Dermis microvascular lymphatic vessel endothelial cell (primary cell): ENCODE measurements around the gene WSB1. TPM values are rescaled to one million over a fixed set of nuclear protein-coding genes. Genes with fewer than 3 reads are reported as not detected.
"Not testable (repeated sequence)": the region's sequence is repeated elsewhere in the genome, so short reads cannot be mapped to it uniquely, and the experiment has no call there.

Source experiments
- DNase-seq, 2 donors: peaks; one replicate each; pipeline versions ENCODE4 v3.0.0 to v3.0.0-alpha.2; 2010; ENCODE audit warnings: low read depth in 2 of 2
- total RNA-seq: library from RNA; depleted of rRNA; stranded (reverse); fragments of >200 nt; gene quantifications from 2 replicates; pipeline ENCODE4 v1.2.1, GENCODE V29; 2014

WSB1 gene, protein sequence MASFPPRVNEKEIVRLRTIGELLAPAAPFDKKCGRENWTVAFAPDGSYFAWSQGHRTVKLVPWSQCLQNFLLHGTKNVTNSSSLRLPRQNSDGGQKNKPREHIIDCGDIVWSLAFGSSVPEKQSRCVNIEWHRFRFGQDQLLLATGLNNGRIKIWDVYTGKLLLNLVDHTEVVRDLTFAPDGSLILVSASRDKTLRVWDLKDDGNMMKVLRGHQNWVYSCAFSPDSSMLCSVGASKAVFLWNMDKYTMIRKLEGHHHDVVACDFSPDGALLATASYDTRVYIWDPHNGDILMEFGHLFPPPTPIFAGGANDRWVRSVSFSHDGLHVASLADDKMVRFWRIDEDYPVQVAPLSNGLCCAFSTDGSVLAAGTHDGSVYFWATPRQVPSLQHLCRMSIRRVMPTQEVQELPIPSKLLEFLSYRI
- total RNA-seq, result 257 and 821 TPM in 2 replicates

DNA sequence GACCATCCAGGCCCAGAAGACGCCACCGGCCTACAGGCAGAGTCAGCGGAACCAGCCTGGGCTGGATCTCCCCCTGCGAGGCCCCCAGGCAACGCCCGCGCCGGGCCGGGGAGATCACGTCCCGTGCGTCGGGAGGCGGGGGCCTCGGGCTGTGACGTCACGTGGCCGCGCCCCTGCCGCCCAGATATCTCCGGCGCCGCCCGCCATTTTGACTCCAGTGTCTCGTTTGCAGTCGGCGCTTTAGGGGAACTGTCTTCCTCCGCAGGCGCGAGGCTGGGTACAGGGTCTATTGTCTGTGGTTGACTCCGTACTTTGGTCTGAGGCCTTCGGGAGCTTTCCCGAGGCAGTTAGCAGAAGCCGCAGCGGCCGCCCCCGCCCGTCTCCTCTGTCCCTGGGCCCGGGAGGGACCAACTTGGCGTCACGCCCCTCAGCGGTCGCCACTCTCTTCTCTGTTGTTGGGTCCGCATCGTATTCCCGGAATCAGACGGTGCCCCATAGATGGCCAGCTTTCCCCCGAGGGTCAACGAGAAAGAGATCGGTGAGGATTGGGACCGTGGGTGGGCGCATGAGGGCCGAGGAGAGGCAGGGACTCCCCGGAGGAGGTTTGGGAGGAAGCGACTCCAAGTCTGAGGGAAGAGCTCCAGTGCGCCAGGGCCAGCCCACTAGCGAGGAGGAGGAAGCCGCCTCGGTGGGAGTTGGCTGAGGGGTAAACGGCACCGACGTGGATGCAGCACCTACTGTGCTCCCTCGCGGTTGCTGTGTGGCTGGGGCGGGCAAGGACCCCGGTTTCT lies at the start of gene WSB1:
Gene WSB1 (plus strand): TSS at position 217 of the 791 bp plus-strand sequence. CDS start 282 bp downstream, at position 499.
- peak; percentile 74 to 91 for DNase-seq

DNA sequence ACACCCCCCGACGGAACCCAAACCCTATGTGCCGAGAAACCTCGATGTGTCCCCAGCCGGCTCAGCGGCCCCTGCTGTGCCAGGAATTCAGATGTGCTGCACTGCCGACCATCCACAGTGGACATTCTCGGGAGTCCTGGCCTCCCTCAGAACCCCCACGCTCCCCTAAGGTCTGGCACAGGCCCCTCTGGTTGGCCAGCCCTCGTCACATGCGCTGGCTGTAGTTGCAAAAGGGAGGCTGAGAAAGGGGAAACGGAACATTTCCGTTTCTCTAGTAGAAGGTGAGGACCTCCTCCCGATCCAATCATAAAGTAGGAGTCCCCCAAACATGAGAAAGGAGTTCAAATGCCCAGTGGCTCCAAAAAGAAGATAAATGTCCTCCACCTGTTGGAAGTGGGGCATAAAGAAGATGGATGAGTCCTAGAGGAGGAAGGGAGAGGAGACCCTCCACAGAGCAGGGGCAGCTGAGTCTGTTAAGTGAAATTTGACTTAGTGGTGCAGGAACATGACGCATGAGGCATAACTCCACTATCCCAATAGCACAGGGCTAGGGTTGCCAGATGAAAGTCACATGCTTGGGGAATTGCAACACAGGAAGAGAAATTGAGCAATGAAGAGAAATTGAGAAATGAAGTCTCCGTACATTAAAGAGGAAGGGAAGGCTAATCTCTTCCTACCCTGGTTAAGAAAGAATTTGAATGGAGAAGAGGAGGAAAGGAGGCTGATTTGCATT lies 49.3 kb upstream of the WSB1 start:
- peak; percentile 66 to 92 for DNase-seq

DNA sequence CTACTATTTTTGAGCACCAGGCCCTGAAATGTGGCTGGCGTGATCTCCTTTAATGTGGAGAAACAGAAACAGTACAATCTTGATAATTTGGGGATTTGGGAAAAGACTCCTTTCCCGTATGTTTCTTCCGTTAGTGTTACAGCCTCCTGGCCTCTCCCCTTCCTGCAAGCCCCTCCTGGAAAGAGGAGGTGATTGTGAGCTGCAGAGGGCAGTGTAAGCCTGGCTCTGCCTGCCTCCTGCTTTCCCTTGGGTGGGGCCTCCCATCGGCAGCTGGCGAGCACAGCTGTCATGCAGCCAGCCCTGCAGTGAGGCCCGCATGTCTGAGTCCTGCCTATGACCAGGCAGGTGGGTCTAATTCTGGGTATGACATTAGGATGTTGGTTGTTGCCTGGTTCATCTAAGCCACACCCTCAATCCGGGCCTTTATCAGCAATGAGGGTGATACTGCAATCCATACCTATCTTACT lies 48.7 kb upstream of the WSB1 start:
- DNase-seq, result peak; percentile 91 to 92

DNA sequence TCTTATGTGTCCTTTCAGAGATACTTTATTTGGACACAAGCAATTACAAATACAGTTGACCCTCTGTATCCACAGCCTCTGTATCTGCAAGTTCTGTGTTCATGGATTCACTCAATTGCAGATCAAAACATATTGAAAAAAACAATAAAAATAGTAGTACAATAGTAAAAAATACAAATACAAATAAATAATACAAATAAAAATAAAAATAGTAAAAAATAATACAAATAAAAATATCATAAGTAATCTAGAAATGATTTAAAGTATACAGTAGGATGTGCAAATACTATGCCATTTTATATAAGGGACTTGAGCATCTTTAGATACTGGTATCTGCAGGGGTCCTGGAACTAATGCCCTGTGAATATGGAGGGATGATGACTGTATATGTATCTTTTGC lies 47.4 kb upstream of the WSB1 start:
- DNase-seq, result no peak

DNA sequence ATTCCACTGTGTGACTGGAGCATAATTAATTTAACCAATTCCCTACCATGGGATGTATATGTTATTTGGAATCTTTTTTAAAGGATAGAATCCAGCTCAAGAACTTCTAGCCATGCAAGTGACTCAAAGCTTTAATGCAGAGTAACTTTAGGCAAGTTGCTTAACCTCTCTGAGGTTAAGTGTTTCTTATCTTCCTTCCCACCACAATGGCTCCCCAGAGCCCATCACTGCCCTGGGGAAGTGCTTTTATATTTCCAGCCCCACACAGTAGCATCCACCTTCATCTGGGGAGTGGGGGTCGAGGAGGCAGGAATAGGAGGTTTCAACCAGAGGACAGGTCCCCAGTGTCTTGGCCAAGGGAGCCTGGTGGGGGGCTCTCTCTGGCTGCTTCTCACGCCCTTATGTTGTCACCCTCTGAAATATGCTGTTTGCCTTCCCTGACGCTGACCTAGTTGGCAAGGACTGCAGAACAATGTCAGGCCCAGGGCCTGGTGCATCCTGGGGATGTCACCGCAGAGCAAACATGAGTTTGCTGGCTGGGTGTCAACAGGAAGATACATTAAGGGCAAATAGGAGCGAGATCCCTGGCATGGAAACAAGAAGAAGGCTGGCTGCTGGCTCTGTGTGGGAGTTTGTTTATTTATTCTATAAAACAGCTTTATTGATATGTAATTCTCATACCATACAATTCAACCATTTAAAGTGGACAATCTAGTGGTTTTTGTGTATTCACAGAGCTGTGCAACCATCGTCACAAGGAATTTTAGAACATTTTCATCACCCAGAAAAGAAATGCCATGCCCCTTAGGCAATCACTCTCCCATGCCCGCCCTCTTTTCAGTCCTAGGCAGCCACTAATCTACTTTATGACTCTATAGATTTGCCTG lies 46.6 kb upstream of the WSB1 start:
- peak; percentile 96 to 98 for DNase-seq

DNA sequence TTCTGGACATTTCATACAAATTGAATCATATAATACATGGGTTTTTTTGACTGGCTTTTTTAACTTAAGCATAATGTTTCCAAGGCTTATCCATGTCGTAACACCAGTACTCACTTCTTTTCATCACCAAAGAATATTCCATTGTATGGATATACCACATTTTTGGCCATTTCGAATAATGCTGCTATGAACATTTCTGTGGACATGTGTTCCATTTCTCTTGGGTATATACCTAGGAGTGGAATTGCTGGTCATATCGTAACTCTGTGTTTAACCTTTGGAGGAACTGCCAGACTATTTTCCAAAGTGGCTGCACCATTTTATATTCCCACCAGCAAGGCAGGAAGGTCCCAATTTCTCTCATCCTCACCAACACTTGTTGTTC lies 46.0 kb upstream of the WSB1 start:
- DNase-seq, result no peak

DNA sequence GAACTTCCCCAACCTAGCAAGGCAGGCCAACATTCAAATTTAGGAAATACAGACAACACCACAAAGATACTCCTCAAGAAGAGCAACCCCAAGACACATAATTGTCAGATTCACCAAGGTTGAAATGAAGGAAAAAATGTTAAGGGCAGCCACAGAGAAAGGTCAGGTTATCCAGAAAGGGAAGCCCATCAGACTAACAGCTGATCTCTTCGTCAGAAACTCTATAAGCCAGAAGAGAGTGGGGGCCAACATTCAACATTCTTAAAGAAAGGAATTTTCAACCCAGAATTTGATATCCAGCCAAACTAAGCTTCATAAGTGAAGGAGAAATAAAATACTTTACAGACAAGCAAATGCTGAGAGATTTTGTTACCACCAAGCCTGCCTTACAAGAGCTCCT lies 43.1 kb upstream of the WSB1 start:
- not testable (repeated sequence) for DNase-seq

DNA sequence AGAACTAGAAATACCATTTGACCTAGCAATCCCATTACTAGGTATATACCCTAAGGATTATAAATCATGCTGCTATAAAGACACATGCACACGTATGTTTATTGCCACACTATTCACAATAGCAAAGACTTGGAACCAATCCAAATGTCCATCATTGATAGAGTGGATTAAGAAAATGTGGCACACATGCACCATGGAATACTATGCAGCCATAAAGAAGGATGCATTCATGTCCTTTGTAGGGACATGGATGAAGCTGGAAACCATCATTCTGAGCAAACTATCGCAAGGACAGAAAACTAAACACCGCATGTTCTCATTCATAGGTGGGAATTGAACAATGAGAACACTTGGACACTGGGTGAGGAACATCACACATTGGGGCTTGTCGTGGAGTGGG lies 39.1 kb upstream of the WSB1 start:
- DNase-seq, result not testable (repeated sequence)

DNA sequence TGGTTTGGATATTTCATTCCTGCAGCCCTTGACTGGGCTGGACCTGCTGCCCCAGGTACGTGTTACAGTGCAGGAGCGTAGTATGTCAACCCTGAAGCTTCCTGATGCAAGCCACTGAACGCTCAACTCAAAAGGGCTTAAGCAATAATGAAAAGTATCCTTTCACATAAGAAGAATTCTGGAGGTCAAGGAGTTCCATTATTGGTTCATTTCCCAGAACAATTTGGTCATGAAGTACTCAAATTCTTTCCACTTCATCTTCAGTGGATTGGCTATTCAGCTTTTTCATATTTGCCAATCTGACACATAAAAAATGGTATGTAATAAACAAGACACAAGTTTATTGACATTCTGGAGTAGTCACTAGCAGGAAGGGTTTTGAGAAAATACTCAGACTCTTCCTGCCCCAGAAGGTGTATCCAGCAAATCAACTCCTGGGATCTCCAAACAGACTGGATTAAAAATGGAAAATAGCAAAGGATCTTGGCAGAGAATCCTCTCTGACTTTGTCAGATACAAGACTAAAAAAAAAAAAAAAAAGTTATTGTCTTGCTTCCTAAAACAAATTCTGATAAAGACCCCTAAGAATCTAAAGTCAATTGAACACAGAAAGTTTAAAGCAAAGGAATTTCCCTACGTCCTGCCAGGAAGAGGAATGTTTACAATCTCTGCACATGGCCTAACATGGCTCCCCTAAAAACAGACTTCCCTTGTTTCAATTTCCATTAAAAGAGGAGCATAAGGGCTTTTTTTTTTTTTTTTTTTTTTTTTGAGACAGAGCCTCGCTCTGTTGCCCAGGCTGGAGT lies 37.5 kb upstream of the WSB1 start:
- DNase-seq, result peak in 1 of 2 donors; percentile 86

DNA sequence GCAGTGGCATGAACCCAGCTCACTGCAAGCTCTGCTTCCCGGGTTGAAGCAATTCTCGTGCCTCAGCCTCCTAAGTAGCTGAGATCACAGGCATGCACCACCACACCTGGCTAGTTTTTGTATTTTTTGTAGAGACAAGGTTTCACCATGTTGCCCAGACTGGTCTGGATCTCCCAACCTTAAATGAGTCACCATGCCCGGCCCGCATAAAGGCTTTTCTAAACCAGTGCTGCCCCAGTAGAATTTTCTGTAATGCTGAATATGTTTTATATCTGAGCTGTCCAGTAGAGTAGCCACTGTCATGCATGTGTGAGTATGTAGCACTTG lies 36.9 kb upstream of the WSB1 start:
- DNase-seq, result peak in 1 of 2 donors; percentile 72

DNA sequence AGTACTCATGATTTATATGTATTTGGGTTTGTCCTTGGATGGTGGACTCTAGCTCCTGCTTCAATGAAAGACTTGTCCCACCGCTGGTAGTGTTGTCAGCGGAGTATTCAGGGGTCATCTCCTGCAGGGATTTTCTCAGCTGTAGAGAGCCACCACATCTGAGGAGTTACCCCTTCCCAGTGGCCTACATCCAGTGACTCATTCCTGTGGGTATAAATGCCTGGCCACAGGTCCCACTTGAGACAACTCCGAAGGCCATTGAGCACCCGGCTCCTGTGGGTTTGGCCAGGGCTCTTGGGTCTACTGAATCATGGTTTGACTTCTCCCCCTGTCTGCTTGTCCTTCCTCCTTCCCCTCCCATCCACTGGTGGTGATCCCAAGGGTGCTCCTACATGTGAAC lies 34.6 kb upstream of the WSB1 start:
- DNase-seq, result no peak

DNA sequence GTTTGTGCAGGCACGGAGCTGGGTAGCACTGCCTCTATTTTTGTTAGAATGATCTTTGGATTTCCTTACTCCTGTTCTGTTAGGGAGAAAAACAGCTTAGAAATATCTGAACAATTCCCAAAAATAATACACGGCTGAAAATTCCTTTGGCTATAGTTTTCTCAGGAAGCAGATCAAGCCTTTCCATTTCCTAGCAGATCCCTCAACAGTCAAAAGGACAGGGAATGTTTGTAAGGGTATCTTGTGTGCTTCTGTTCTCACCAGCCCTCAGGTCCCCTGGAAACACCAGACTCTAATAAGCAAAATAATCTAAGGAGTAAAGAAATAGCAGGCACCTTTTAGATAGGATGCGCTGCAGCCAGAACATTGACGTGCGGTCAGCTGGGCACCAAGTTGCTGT lies 30.5 kb upstream of the WSB1 start:
- peak in 1 of 2 donors; percentile 91 for DNase-seq

DNA sequence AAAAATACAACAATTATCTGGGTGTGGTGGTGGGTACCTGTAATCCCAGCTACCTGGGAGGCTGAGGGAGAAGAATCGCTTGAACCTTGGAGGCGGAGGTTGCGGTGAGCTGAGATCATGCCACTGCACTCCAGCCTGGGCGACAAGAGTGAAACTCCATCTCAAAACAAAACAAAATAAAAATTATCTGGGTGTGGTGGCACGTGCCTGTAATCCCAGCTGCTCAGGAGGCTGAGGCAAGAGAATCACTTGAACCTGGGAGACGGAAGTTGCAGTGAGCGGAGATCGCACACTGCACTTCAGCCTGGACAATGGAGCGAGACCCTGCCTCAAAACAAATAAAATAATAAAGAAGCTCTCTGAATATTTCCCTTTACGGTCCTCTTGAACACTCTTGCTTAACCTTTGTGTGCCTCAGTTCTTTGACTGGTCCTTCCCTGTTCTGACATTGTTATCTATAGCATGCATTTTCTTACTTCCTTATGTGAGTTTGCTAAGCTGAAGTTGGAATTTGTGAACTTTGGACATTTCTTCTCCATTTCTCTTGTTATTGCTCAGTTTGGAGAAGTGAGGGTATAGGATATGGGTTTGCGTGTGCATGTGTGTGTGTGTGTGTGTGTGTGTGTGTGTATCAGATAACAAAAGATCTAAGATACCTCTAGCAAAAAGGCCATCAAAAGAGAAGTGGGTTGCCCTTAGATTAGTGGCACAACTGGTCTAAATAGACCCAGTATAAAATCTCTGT lies 29.7 kb upstream of the WSB1 start:
- DNase-seq, result no peak

DNA sequence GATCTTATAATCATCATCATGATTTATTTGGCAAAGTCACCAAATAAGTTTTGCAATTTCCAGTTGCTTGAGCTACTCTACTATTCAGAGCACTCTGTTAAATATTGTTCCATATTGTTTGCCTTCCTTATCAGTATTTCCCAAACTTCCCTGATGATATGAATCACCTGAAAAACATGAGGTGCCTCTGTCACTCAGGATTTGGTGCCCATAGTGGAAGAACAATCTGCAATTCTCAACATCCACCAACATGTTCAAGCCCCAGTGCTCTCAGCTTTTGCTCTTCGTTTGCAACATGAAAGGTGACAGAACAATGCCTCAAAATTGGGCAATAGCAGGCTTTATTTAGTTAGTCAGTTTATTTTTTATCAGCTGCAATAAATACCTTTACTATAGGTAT lies 28.6 kb upstream of the WSB1 start:
- DNase-seq, result peak; percentile 95 to 97

DNA sequence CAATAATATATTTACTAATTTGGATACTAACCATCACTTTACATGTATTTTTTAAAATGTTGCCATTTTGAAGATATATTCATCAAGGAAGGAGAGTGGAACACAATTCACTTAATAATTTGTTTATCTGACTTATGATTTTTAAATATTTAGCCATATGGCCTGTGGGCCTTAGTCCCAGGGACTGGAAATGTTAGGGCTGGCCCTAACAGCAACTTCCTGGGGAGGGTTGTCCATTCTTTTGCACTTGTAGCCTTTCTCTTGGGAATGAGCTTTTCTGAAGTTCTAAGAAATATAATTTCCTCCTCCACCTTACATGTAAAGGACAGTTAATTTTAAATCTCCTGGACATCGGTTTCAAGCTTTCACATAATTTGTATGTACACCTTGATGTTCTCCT lies 27.7 kb upstream of the WSB1 start:
- DNase-seq, result no peak

DNA sequence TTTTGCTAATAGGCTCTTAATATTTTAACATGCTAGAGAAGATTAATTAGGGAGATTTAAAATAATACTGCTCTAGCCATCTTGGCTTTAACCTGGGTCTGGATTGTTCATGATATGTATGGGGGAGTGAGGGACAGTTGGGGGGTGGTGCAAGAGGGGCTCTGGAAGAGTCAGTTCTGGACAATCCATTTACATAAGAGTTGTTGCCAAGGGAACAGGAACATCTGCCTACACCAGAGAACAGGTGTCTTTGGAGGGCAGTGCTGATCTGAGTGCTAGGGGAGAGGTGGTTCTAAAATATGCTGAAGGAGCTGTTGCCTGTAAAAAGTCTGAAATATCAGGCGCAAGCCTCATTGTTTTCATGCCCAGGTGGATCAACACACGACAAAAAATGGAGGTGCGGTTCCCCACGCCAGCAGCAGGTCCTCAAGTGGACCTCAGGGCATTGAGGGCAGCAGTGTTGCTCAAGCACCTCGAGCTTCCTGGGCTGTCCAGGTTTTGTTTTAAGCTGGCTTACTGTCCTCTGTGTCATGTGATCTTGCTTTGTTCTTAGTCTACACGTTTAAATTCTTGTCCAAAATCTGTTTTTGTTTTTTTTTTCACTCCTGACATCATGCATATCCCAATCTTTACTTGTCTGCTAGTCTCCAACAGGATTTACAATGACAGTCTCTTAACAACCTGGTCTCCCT lies 25.4 kb upstream of the WSB1 start:
- DNase-seq, result no peak

DNA sequence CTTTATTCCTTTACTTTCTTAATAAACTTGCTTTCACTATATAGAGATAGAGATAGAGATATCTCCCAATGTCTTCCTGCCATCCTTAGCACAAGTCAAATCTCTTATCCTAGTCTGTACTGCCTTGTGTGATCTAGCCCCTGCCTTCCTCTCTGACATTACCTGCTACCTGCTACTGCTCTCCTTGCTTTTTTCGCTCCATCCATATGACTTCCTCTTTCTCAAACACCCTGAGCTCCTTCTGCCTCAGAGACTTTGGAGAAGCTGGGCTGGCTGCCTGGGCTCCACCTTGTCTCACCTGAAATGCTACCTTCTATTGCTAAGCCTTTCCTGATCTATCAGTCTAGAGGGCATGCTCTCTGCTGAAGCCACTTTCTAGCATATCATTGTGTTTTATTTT lies 24.7 kb upstream of the WSB1 start:
- no peak for DNase-seq

DNA sequence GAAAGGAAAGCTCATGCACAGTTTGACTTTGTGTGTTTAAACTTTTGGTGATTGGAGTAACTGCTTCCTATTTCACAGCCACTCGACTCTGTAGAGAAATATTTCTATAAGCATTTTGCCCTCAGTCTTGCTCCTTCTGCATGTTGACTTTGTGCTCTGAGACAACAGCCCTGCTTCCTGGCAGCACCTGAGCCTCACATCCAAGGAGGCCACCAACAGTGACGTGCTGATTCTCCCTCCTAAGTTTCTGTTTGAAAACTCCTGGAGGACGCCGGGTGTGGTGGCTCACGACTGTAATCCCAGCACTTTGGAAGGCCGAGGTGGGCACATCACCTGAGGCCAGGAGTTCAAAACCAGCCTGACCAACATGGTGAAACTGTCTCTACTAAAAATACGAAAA lies 23.9 kb upstream of the WSB1 start:
- DNase-seq, result no peak

DNA sequence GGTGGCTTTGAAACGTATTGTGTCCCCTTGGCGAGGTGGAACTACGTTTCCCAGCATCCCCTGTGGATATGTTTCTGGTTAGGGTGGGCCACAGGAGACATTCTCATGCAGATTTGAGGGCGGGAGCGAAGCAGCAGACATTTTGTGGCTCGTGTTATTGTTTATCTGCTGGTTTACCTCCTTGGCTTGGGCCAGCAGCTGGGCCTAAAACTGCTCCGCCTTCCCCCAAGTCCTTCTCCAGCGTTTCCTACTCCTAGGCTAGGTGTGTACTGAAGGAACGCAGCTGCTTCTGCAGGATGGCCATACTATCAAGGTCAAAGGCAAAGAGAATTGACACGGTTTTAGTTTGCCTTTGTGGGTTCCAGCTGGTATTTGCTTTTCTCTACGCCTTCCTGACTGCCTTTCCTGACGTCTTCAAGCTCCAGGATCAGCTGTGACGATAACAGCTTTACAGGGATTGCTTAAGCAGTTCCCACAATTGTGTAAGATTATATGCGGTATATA lies 17.2 kb upstream of the WSB1 start:
- DNase-seq, result no peak
